GM12891 (cell line): ENCODE data around the gene GSTT4.
"Not testable (repeated sequence)": the region's sequence is repeated elsewhere in the genome, so short reads cannot be mapped to it uniquely, and the experiment has no call there.

Experiments used
- PAX5 ChIP-seq: IDR thresholded peaks from 2 replicates; pipeline ENCODE4 v1.6.1; 2011; ENCODE audit warnings: low read length, moderate library complexity, mild to moderate bottlenecking; ENCODE audit not compliant: insufficient read depth, severe bottlenecking
- POLR2A ChIP-seq: IDR thresholded peaks from 2 replicates; pipeline ENCODE4 v1.6.1; 2011; ENCODE audit warnings: low read depth, low read length, control low read depth
- POLR2AphosphoS5 ChIP-seq: IDR thresholded peaks from 2 replicates; pipeline ENCODE4 v1.6.1; 2011; ENCODE audit warnings: low read depth, low read length, control low read depth
- SPI1 ChIP-seq: IDR thresholded peaks from 2 replicates; pipeline ENCODE4 v1.6.1; 2011; ENCODE audit warnings: low read depth, low read length, control low read depth
- TAF1 ChIP-seq: IDR thresholded peaks from 2 replicates; pipeline ENCODE4 v1.6.1; 2011; ENCODE audit warnings: low read depth, low read length, control low read depth

DNA sequence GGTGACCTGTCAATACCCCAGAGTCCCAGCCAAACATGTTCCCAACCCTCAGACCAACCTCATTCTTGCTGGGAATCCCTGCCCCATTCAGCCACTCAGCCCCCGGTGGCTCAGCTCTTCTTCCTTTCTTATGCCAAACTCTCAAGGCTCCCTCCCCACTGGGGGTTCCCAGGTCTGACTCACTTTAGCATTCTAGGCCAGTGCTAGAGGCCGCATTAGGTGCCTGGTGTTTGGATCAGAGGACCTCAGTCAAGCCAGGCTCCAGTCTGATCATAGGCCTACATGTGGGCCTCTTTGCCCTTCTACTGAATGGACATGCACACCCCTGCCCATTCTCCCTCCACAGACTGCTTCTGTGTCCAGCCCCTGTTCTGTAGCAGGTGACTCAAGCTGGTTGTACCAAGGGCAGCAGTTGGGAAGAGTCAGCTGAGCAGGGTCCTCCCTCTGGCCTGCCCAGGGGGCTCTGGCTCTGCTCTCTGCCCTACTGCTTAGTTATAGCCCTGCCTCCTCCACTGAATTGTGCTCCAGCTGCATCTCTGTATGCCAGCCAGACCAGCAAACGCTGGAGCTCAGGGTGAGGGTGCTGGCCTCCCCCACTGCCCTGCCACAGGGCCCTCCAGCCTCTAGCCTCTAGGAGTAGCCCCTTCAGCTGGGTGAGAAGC is 15.5 kb downstream of the GSTT4 start:
- not testable (repeated sequence) for TF ChIP-seq POLR2A, TAF1, POLR2AphosphoS5, PAX5, SPI1
